ENCODE results near the gene CAMK1D. TPM values are rescaled to one million over a fixed set of nuclear protein-coding genes. Genes with fewer than 3 reads are reported as not detected.

CAMK1D gene
- total RNA-seq, 1 donor from 2014 or later, result 1.0 TPM

- TF ChIP-seq, protein P1, sequence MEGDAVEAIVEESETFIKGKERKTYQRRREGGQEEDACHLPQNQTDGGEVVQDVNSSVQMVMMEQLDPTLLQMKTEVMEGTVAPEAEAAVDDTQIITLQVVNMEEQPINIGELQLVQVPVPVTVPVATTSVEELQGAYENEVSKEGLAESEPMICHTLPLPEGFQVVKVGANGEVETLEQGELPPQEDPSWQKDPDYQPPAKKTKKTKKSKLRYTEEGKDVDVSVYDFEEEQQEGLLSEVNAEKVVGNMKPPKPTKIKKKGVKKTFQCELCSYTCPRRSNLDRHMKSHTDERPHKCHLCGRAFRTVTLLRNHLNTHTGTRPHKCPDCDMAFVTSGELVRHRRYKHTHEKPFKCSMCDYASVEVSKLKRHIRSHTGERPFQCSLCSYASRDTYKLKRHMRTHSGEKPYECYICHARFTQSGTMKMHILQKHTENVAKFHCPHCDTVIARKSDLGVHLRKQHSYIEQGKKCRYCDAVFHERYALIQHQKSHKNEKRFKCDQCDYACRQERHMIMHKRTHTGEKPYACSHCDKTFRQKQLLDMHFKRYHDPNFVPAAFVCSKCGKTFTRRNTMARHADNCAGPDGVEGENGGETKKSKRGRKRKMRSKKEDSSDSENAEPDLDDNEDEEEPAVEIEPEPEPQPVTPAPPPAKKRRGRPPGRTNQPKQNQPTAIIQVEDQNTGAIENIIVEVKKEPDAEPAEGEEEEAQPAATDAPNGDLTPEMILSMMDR (conservative IDR thresholded peaks at IDR 0.05; ENCODE audit: low read depth, low read length), result no peak
- H3K4me3 ChIP-seq (ENCODE audit: low read depth, low read length), result no peak overlapping the region
- DNase-seq (ENCODE audit: low read depth), result no peak
These were observed 518.9 kb downstream of the CAMK1D start for GRCh38 chr10:12868229-12868628.

DNA sequence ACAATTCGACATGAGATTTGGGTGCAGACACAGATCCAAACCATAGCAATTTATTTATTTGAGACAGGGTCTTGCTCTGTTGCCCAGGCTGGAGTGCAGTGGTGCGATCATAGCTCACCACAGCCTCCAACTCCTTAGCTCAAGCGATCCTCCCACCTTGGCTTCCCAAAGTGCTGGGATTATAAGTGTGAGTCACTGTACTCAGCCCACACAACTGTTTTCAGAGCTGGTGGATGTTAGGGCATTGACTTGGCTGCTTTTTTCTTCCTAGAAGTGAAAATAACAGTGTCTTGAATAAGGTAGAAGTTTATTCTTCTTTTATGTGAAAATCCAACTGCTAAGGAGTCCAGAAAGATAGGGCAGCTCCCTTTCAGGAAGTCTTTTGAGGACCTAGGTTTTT is 520.1 kb downstream of the CAMK1D start:
- TF ChIP-seq, protein P1 (conservative IDR thresholded peaks at IDR 0.05; ENCODE audit: low read depth, low read length), result no peak
- no peak for DNase-seq (ENCODE audit: low read depth)

DNA sequence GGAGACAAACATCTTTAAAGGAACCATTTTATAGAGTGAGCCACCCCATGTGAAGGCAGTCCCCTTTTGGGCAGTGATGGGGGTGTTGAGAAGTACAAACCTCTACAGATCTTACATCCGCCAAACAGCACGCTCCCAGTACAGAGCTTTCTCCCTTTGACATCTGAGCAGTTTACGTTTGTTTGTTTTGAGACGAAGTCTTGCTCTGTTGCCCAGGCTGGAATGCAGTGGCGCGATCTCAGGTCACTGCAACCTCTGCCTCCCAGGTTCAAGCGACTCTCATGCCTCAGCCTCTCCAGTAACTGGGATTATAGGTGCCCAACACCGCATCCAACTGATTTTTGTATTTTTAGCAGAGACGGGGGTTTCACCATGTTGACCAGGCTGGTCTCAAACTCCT is 523.2 kb downstream of the CAMK1D start:
- no peak overlapping the region for H3K4me3 ChIP-seq (ENCODE audit: low read depth, low read length)
- TF ChIP-seq, protein P1 (conservative IDR thresholded peaks at IDR 0.05; ENCODE audit: low read depth, low read length), result no peak
- DNase-seq (ENCODE audit: low read depth), result no peak

More for the DNA sequence above, 520.1 kb downstream of the CAMK1D start:
- H3K4me3 ChIP-seq (ENCODE audit: low read depth, low read length), result no peak overlapping the region

GRCh38 chr10:12873172-12873571 is 523.8 kb downstream of the CAMK1D start:
- DNase-seq (ENCODE audit: low read depth), result no peak
- TF ChIP-seq, protein P1 (conservative IDR thresholded peaks at IDR 0.05; ENCODE audit: low read depth, low read length), result no peak

GRCh38 chr10:12874501-12874900 is 525.2 kb downstream of the CAMK1D start:
- no peak overlapping the region for H3K4me3 ChIP-seq (ENCODE audit: low read depth, low read length)
- no peak for DNase-seq (ENCODE audit: low read depth)
- TF ChIP-seq, protein P1 (conservative IDR thresholded peaks at IDR 0.05; ENCODE audit: low read depth, low read length), result no peak

More at GRCh38 chr10:12873172-12873571, 523.8 kb downstream of the CAMK1D start:
- H3K4me3 ChIP-seq (ENCODE audit: low read depth, low read length), result no peak overlapping the region

- TF ChIP-seq, protein P1 (conservative IDR thresholded peaks at IDR 0.05; ENCODE audit: low read depth, low read length), result no peak
- H3K4me3 ChIP-seq (ENCODE audit: low read depth, low read length), result no peak overlapping the region
- no peak for DNase-seq (ENCODE audit: low read depth)
These were observed 525.8 kb downstream of the CAMK1D start for GRCh38 chr10:12875100-12875499.

DNA sequence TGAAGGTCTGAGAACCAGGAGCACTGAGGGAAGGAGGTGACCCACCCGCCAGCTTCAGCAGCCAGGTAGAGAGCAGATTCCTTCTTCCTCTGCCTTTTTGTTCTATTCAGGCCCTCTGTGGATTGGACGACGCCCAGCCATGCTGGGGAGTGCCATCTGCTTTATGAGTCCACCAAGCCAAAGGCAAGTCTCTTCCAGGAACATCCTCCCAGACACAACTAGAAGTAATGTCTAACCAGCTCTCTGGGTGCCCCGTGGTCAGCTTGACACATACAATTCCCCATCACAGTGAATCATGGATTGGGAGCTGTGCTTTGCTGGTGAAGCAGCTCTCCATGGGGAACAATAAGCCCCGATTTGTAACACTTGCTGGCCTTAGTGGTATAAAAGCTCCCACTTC is 526.9 kb downstream of the CAMK1D start:
- DNase-seq (ENCODE audit: low read depth), result no peak
- TF ChIP-seq, protein P1 (conservative IDR thresholded peaks at IDR 0.05; ENCODE audit: low read depth, low read length), result no peak
- no peak overlapping the region for H3K4me3 ChIP-seq (ENCODE audit: low read depth, low read length)

Measured in epithelial cell of proximal tubule (primary cell).